Measurements from ENCODE around the gene TMPRSS5. TPM values are rescaled to one million over a fixed set of nuclear protein-coding genes. Genes with fewer than 3 reads are reported as not detected.
"Not testable (repeated sequence)": the region's sequence is repeated elsewhere in the genome, so short reads cannot be mapped to it uniquely, and the experiment has no call there.

TMPRSS5 gene
- total and polyA plus RNA-seq, 10 donors: 0.42 to 1.7 (median 0.71) TPM

- Histone ChIP-seq H3K36me3 (peaks cover 0 to 36% (median 0%) of the 10 kb centered on the region in 6 donors), H3K4me1 (no peaks in the 10 kb centered on the region), H3K27ac (no peak overlapping the region), H3K9me3 (peaks cover 0 to 24% (median 17%) of the 10 kb centered on the region in 8 donors), H3K27me3 (replicated peaks in 1 of 7) (no peaks in the 10 kb centered on the region), H3K4me3 (no peak overlapping the region)
- intact Hi-C loops (cut with DNase I; ENCODE audit: low total_unique reads): no loop called here
- no peak for DNase-seq
- 85 to 97% (median 93%) methylated on average over 1 of the region's 1 CpG for WGBS, 5 donors
- TF ChIP-seq, protein P1, sequence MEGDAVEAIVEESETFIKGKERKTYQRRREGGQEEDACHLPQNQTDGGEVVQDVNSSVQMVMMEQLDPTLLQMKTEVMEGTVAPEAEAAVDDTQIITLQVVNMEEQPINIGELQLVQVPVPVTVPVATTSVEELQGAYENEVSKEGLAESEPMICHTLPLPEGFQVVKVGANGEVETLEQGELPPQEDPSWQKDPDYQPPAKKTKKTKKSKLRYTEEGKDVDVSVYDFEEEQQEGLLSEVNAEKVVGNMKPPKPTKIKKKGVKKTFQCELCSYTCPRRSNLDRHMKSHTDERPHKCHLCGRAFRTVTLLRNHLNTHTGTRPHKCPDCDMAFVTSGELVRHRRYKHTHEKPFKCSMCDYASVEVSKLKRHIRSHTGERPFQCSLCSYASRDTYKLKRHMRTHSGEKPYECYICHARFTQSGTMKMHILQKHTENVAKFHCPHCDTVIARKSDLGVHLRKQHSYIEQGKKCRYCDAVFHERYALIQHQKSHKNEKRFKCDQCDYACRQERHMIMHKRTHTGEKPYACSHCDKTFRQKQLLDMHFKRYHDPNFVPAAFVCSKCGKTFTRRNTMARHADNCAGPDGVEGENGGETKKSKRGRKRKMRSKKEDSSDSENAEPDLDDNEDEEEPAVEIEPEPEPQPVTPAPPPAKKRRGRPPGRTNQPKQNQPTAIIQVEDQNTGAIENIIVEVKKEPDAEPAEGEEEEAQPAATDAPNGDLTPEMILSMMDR (IDR thresholded peaks at IDR 0.05 in 8 of 11, conservative IDR thresholded peaks at IDR 0.05 in 3 of 11): no peak
- TF ChIP-seq POLR2AphosphoS5 (IDR thresholded peaks at IDR 0.05) (no peak), POLR2A (IDR thresholded peaks at IDR 0.05) (no peak)
Measured at GRCh38 chr11:113715273-113715672, 9.2 kb upstream of the TMPRSS5 start.

DNA sequence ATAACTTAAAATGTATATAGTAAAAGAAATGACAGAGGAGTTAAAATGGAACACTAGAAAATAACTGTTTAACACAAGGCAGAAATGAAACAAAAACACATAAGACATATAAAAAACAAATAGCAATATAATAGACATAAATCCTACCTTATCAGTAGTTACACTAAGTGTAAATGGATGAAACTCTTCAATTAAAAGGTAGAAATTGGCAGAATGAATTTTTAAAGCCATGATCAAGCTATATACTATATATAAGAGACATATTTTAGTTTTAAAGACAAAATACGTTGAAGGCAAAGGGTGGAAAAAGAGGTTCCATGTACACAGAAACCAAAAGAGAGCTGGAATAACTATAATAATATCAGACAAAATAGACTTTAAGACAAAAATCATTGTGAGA lies 4.9 kb upstream of the TMPRSS5 start:
- no peak overlapping the region for H3K4me3 ChIP-seq
- no peaks in the 10 kb centered on the region for H3K27me3 ChIP-seq (replicated peaks in 1 of 7)
- peaks cover 0 to 23% (median 0%) of the 10 kb centered on the region in 6 donors for H3K36me3 ChIP-seq
- WGBS, 5 donors: 93 to 100% (median 95%) methylated on average over 1 of the region's 1 CpG
- TF ChIP-seq POLR2A (IDR thresholded peaks at IDR 0.05): no peak
- TF ChIP-seq POLR2AphosphoS5 (IDR thresholded peaks at IDR 0.05): no peak
- TF ChIP-seq, protein P1 (IDR thresholded peaks at IDR 0.05 in 8 of 11, conservative IDR thresholded peaks at IDR 0.05 in 3 of 11): no peak
- intact Hi-C loops (cut with DNase I; ENCODE audit: low total_unique reads): no loop called here
- peaks cover 3 to 47% (median 42%) of the 10 kb centered on the region in 8 donors for H3K9me3 ChIP-seq
- no peak for DNase-seq
- no peak overlapping the region for H3K27ac ChIP-seq
- H3K4me1 ChIP-seq: no peaks in the 10 kb centered on the region

DNA sequence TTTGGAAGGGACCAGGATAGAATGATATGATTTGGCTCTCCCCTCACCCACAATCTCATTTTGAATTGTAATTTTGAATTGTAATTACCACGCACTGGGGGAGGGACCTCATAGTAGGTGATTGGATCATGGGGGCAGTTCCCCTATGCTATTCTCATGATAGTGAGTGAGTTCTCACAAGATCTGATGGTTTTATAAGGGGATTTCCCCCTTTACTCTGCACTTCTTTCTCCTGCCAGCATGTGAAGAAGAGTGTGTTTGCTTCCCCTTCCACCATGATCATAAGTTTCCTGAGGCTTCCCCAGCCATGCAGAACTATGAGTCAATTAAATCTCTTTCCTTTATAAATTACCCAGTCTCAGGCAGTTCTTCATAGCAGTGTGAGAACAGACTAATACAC lies 2.6 kb downstream of the TMPRSS5 start:
- H3K27ac ChIP-seq; H3K4me3 ChIP-seq; intact Hi-C loops (cut with DNase I; ENCODE audit: low total_unique reads); H3K4me1 ChIP-seq; H3K27me3 ChIP-seq (replicated peaks in 1 of 7); H3K36me3 ChIP-seq; DNase-seq: not testable (repeated sequence)
- WGBS, 5 donors: 94 to 100% (median 97%) methylated on average over 1 of the region's 1 CpG
- peaks cover 0 to 11% (median 9%) of the 10 kb centered on the region in 8 donors for H3K9me3 ChIP-seq

DNA sequence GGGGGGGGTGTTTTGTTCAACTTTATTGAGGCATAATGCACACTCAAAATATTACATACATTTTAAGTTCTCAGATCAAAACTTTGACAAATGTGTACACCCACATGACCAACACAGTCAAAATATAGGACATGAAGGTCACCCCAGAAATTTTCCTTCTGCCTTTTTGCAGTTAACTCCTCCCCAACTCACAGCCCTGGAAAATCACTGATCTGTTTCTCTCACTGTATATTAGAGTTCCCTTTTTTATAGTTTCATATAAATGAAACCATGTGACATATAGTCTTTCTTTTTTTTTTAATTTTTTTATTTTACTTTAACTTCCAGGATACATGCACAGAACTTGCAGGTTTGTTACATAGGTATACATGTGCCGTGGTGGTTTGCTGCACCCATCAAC lies 4.6 kb downstream of the TMPRSS5 start:
- H3K36me3 ChIP-seq: peaks cover 0 to 1% (median 0%) of the 10 kb centered on the region in 6 donors
- H3K27me3 ChIP-seq (replicated peaks in 1 of 7): no peaks in the 10 kb centered on the region
- DNase-seq: no peak
- intact Hi-C loops (cut with DNase I; ENCODE audit: low total_unique reads): no loop called here
- WGBS, 5 donors: 95 to 100% (median 96%) methylated on average over 1 of the region's 1 CpG
- TF ChIP-seq POLR2AphosphoS5 (IDR thresholded peaks at IDR 0.05) (no peak), POLR2A (IDR thresholded peaks at IDR 0.05) (no peak)
- TF ChIP-seq, protein P1 (IDR thresholded peaks at IDR 0.05 in 8 of 11, conservative IDR thresholded peaks at IDR 0.05 in 3 of 11): no peak
- H3K9me3 ChIP-seq: no peaks in the 10 kb centered on the region
- no peak overlapping the region for H3K27ac ChIP-seq
- H3K4me3 ChIP-seq: no peak overlapping the region
- no peaks in the 10 kb centered on the region for H3K4me1 ChIP-seq

GRCh38 chr11:113698515-113698914 lies 7.6 kb downstream of the TMPRSS5 start:
- intact Hi-C loops (cut with DNase I; ENCODE audit: low total_unique reads): no loop called here
- 65 to 82% (median 75%) methylated on average over 1 to 3 of the region's 3 CpGs for WGBS, 5 donors

More at GRCh38 chr11:113698515-113698914, 7.6 kb downstream of the TMPRSS5 start:
- Histone ChIP-seq H3K9me3 (no peaks in the 10 kb centered on the region), H3K27me3 (replicated peaks in 1 of 7) (no peaks in the 10 kb centered on the region), H3K36me3 (peaks cover 0 to 5% (median 0%) of the 10 kb centered on the region in 6 donors), H3K4me1 (no peaks in the 10 kb centered on the region), H3K4me3 (no peak overlapping the region), H3K27ac (no peak overlapping the region)
- no peak for TF ChIP-seq POLR2A (IDR thresholded peaks at IDR 0.05)
- TF ChIP-seq, protein P1 (IDR thresholded peaks at IDR 0.05 in 8 of 11, conservative IDR thresholded peaks at IDR 0.05 in 3 of 11): no peak
- TF ChIP-seq POLR2AphosphoS5 (IDR thresholded peaks at IDR 0.05): no peak
- DNase-seq: no peak

Data from spleen (tissue), 11 donors.